Spleen (tissue), 11 donors: ENCODE data around the gene CRYZ. TPM values are rescaled to one million over a fixed set of nuclear protein-coding genes. Genes with fewer than 3 reads are reported as not detected.
A peak's percentile ranks its signal among the peaks of the same experiment; 100 is the strongest.
"Not testable (repeated sequence)": the region's sequence is repeated elsewhere in the genome, so short reads cannot be mapped to it uniquely, and the experiment has no call there.

ENCODE experiments used
- DNase-seq: peaks from one replicate; pipeline ENCODE4 v3.0.0-alpha.2; 2020
- H3K27ac ChIP-seq, 8 donors: fragments of 200-600 bp; sonication (generic) in 7 of 8; 1 replicate in 4 of 8; 2 replicates in 4 of 8; pipeline versions ENCODE4 v1.5.0 to v1.8.0; 2016 to 2021; ENCODE audit warnings: inconsistent platforms in 4 of 8, mild to moderate bottlenecking in 4 of 8, moderate library complexity in 1 of 8
- H3K27me3 ChIP-seq, 7 donors: fragments of 200-600 bp; sonication (generic) in 6 of 7; replicated peaks in 1 of 7; 1 replicate in 4 of 7; 2 replicates in 3 of 7; pipeline versions ENCODE4 v1.5.0 to v1.8.0; 2016 to 2021; ENCODE audit warnings: inconsistent platforms in 3 of 7, mild to moderate bottlenecking in 1 of 7
- H3K36me3 ChIP-seq, 6 donors: fragments of 200-600 bp; sonication (generic) in 5 of 6; 1 replicate in 4 of 6; 2 replicates in 2 of 6; pipeline versions ENCODE4 v1.5.0 to v1.8.0; 2016 to 2021; ENCODE audit warnings: inconsistent platforms in 2 of 6
- H3K4me1 ChIP-seq, 6 donors: fragments of 200-600 bp; sonication (generic) in 5 of 6; 1 replicate in 3 of 6; 2 replicates in 3 of 6; pipeline versions ENCODE4 v1.5.0 to v1.8.0; 2016 to 2021; ENCODE audit warnings: inconsistent platforms in 3 of 6
- H3K4me3 ChIP-seq, 8 donors: fragments of 200-600 bp; sonication (generic) in 7 of 8; 1 replicate in 4 of 8; 2 replicates in 4 of 8; pipeline versions ENCODE4 v1.5.0 to v1.8.0; 2016 to 2021; ENCODE audit warnings: inconsistent platforms in 4 of 8, mild to moderate bottlenecking in 4 of 8, moderate library complexity in 2 of 8
- H3K9me3 ChIP-seq, 8 donors: fragments of 200-600 bp; sonication (generic) in 7 of 8; 1 replicate in 4 of 8; 2 replicates in 4 of 8; pipeline versions ENCODE4 v1.5.0 to v1.8.0; 2016 to 2021; ENCODE audit warnings: inconsistent platforms in 4 of 8
- POLR2A ChIP-seq, 3 donors: fragments of 450-650 bp; IDR thresholded peaks; one replicate each; pipeline ENCODE4 v1.5.1; 2017; ENCODE audit warnings: antibody characterized with exemption in 3 of 3, mild to moderate bottlenecking in 1 of 3
- POLR2AphosphoS5 ChIP-seq, 3 donors: sonication (generic); formaldehyde crosslinking; IDR thresholded peaks; one replicate each; pipeline ENCODE4 v1.5.1; 2017; ENCODE audit warnings: antibody characterized with exemption in 3 of 3
- WGBS, 5 donors: extraction: QIAGEN DNeasy Blood & Tissue Kit in 3 of 5; methylation state at CpG; one replicate each; pipeline versions ENCODE4 v1.1.5 to v1.1.7; 2013 to 2018; 5-methylcytosine and 5-hydroxymethylcytosine counted together
- intact Hi-C: fragments of 100-400 bp; cut with DNase I; formaldehyde crosslinking; loops from one replicate; pipeline ENCODE4 v1.15.0; 2023; ENCODE audit warnings: low total_unique reads
- polyA plus RNA-seq, 3 donors: library from polyadenylated mRNA; stranded (reverse); fragments of 200-250 nt; gene quantifications; one replicate each; pipeline ENCODE4 v1.2.1, GENCODE V29; 2013
- total RNA-seq, 7 donors: library from RNA; depleted of rRNA in 3 of 7; stranded (reverse); fragments of >200 nt in 3 of 7; fragmentation: NEBNext Ultra II Directional in 4 of 7; extraction: Animal tissue kit (Norgen Biotek cat#: 25700) in 4 of 7; gene quantifications; one replicate each; pipeline versions ENCODE4 v1.1.0 to v1.2.1, GENCODE V29; 2016 to 2021
- TF ChIP-seq, protein P1 (sequence below), 11 experiments: fragments of 200-600 bp in 7 of 11; fragments of 450-650 bp in 4 of 11; sonication (generic) in 4 of 11; IDR thresholded peaks in 8 of 11; conservative IDR thresholded peaks in 3 of 11; 1 replicate in 7 of 11; 2 replicates in 4 of 11; pipeline versions ENCODE4 v1.4.0 to v1.8.0; 2016 to 2021; ENCODE audit warnings: antibody characterized with exemption in 11 of 11, inconsistent platforms in 4 of 11, mild to moderate bottlenecking in 1 of 11
- donor health status: healthy with polysubstance abuse.
- donor health status: DM: no; HTN: no; CAD: no; lungs with moderate emphysema.
- donor health status: DM: no; HTN: no; CAD: no.
- donor health status: Bipolar disorder and iron deficiency.
- donor health status: healthy.
- donor health status: DM: no; HTN: no; CAD: no.
- donor health status: DM: yes; HTN: yes; CAD: no.

The CRYZ gene
- total and polyA plus RNA-seq, 10 donors = 9.6 to 30.8 (median 19.7) TPM

- Histone ChIP-seq H3K4me1 (peaks cover 8 to 30% (median 21%) of the 10 kb centered on the region in 6 donors), H3K4me3 (no peak overlapping the region), H3K36me3 (peaks cover 0 to 59% (median 42%) of the 10 kb centered on the region in 6 donors), H3K27me3 (no peaks in the 10 kb centered on the region), H3K27ac (no peak overlapping the region), H3K9me3 (peaks cover 0 to 9% (median 4%) of the 10 kb centered on the region in 8 donors)
- WGBS, 5 donors = 83 to 98% (median 96%) methylated on average over 4 of the region's 4 CpGs
- DNase-seq = no peak
- TF ChIP-seq, protein P1, sequence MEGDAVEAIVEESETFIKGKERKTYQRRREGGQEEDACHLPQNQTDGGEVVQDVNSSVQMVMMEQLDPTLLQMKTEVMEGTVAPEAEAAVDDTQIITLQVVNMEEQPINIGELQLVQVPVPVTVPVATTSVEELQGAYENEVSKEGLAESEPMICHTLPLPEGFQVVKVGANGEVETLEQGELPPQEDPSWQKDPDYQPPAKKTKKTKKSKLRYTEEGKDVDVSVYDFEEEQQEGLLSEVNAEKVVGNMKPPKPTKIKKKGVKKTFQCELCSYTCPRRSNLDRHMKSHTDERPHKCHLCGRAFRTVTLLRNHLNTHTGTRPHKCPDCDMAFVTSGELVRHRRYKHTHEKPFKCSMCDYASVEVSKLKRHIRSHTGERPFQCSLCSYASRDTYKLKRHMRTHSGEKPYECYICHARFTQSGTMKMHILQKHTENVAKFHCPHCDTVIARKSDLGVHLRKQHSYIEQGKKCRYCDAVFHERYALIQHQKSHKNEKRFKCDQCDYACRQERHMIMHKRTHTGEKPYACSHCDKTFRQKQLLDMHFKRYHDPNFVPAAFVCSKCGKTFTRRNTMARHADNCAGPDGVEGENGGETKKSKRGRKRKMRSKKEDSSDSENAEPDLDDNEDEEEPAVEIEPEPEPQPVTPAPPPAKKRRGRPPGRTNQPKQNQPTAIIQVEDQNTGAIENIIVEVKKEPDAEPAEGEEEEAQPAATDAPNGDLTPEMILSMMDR (IDR thresholded peaks at IDR 0.05 in 8 of 11, conservative IDR thresholded peaks at IDR 0.05 in 3 of 11) = no peak
- TF ChIP-seq POLR2A (IDR thresholded peaks at IDR 0.05) = no peak
- intact Hi-C loops = no loop called here
Measured at GRCh38 chr1:74737333-74737732, 4.5 kb upstream of the CRYZ start.

- H3K4me1 ChIP-seq = peaks cover 8 to 56% (median 41%) of the 10 kb centered on the region in 6 donors
- no peak for DNase-seq
- H3K27me3 ChIP-seq = no peaks in the 10 kb centered on the region
- WGBS, 5 donors = 24 to 29% (median 26%) methylated on average over 11 of the region's 11 CpGs
- TF ChIP-seq, protein P1 (IDR thresholded peaks at IDR 0.05 in 8 of 11, conservative IDR thresholded peaks at IDR 0.05 in 3 of 11) = peak; percentile 49 to 77 (median 66)
- no peak for TF ChIP-seq POLR2A (IDR thresholded peaks at IDR 0.05)
- TF ChIP-seq POLR2AphosphoS5 (IDR thresholded peaks at IDR 0.05) = no peak
- peak overlapping the region; percentile 60 to 80 (median 75) for H3K4me3 ChIP-seq
- H3K27ac ChIP-seq = peak overlapping the region; percentile 80 to 93 (median 91)
- H3K9me3 ChIP-seq = no peaks in the 10 kb centered on the region
- intact Hi-C loops = no loop called here
- peaks cover 0 to 29% (median 18%) of the 10 kb centered on the region in 6 donors for H3K36me3 ChIP-seq
Measured at GRCh38 chr1:74733604-74734484, 994 bp upstream of the CRYZ start.

DNA sequence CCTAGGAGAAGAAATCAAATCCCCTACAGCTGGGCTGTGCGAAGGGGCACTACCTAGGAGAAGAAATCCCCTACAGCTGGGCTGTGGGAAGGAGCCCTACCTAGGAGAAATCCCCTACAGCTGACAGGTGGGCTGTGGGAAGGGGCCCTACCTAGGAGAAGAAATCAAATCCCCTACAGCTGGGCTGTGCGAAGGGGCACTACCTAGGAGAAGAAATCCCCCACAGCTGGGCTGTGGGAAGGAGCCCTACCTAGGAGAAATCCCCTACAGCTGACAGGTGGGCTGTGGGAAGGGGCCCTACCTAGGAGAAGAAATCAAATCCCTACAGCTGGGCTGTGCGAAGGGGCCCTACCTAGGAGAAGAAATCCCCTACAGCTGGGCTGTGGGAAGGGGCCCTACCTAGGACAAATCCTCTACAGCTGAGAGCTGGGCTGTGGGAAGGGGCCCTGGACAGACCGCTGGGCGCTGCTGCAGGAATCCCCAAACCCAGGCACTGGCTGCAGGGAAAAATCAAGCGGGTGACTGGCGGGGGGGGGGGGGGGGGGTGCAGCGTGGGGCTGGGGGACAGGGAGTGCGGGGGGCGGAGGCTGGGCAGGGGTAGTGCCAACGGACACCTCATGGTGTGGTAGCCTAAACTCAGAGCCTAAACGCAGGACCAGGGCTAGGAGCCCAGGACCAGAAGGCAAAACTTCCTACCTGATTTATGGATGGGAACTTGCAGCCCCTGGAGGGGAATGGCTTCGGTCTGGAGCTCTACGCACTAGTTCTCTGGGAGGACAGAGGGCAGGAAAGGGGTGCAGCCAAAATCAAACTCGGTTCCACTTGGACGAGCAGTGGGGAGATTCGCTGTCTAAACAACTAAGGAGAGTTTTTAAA is 541 bp downstream of the CRYZ start:
- WGBS, 5 donors = 7 to 12% (median 11%) methylated on average over 11 to 17 of the region's 17 CpGs
- H3K9me3 ChIP-seq, intact Hi-C loops, H3K27me3 ChIP-seq: not testable (repeated sequence)
- H3K4me3 ChIP-seq = peak overlapping the region; percentile 60 to 80 (median 75)
- peaks cover 0 to 17% (median 6%) of the 10 kb centered on the region in 6 donors for H3K36me3 ChIP-seq
- peaks cover 8 to 58% (median 41%) of the 10 kb centered on the region in 6 donors for H3K4me1 ChIP-seq
- peak; percentile 72 for DNase-seq
- H3K27ac ChIP-seq = peak overlapping the region; percentile 80 to 93 (median 91)

GRCh38 chr1:74731399-74732052 is 1.3 kb downstream of the CRYZ start:
- H3K27me3 ChIP-seq = no peaks in the 10 kb centered on the region
- H3K4me3 ChIP-seq = peak overlapping the region in 5 of 8 donors; percentile 74 to 80 (median 78)
- TF ChIP-seq, protein P1 (IDR thresholded peaks at IDR 0.05 in 8 of 11, conservative IDR thresholded peaks at IDR 0.05 in 3 of 11) = no peak
- TF ChIP-seq POLR2A (IDR thresholded peaks at IDR 0.05) = no peak
- TF ChIP-seq POLR2AphosphoS5 (IDR thresholded peaks at IDR 0.05) = no peak
- no peak for DNase-seq
- H3K36me3 ChIP-seq = peaks cover 0 to 14% (median under 1%) of the 10 kb centered on the region in 6 donors
- intact Hi-C loops = no loop called here
- H3K4me1 ChIP-seq = peaks cover 8 to 58% (median 41%) of the 10 kb centered on the region in 6 donors
- no peak overlapping the region for H3K27ac ChIP-seq
- WGBS, 5 donors = 73 to 83% (median 80%) methylated on average over 11 of the region's 11 CpGs
- peaks cover 0 to 6% (median 4%) of the 10 kb centered on the region in 8 donors for H3K9me3 ChIP-seq
